ENCODE results near the gene AZIN2.

DNA sequence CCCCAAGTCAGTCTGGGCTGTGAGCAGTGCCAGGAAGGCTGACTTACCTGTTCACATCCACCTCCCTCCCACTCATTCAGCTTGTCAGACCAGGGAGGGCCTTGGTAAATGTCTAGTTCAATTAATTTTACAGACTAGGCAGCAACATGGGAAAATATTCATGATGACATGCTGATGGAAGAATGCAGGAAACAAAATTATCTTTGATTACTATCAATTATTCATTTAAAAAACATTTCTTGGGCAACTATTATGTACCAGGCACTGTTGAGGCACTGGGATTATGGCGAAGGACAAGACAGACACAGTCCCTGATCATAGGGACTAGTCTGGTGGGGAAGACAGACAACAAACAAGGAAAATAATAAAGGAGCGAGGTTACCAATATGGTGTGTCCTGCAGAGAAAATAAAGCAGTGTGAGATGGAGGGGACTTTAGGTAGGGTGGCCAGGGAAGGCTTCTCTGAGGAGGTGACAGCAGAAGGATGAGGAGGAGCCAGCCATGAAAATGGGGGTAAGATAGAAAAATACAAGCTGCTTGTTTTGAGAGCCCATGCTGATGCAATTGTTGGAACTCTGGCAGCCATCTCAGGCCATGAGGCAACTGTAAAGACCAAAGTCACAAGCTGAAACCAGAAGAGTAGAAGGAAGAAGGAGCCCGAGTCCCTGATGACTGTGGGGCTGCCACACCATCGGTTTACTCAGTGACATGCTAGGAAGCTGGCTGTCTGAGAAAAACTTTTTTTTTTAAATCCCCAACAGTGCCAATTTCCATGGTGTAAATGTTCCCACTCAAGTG is 86.9 kb downstream of the AZIN2 start:
- no peak for TF ChIP-seq EP300 (IDR thresholded peaks at IDR 0.05)
- TF ChIP-seq POLR2AphosphoS5 (IDR thresholded peaks at IDR 0.05), result no peak
- TF ChIP-seq CTCF (IDR thresholded peaks at IDR 0.05), result no peak
